Measurements from ENCODE around the gene CXCL5.

DNA sequence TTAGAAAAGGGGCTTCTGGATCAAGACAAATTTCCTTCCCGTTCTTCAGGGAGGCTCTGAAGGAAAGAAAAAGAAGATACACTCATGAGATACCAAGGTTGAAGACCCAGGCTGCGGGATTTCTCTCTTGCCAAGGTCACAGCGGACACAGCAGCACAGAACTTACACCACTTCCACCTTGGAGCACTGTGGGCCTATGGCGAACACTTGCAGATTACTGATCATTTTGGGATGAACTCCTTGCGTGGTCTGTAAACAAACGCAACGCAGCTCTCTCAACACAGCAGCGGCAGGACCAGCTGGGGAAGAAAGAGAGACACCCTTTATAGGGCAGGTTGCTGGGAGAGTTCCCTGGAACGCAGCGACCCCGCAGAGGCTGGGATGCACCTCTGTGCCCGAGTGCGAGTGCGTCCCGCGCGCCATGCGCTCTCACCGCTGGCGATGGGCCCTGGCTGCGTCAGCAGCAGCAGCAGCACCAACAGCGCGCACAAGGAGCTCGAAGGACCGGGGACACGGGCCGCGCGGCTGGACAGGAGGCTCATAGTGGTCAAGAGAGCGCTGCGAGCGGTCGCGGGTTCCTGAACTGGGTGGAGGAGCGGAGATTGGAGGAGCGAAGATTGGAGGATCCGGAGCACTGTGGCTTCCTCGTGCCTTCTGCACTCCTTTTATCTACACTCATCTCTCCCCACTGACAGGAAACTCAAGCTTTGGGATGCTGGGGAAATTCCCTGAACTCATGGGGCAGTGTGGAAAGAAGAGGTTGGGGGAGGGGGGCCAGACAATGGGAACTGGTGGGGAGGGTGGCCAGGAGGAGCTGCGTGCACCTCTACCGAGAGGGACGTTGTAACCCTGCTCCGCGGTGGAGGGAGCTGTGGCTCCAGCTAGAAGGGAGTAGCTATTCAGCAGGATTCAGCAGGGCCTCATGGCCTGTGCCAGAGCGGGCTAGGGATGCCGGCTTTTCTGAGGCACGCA lies at the start of gene CXCL5:
- TF ChIP-seq YY1 (IDR thresholded peaks at IDR 0.05; ENCODE audit: insufficient read depth, insufficient read length) (no peak), ZNF274 (IDR thresholded peaks at IDR 0.05; ENCODE audit: low read depth, low read length) (no peak), SUZ12 (IDR thresholded peaks at IDR 0.05; ENCODE audit: extremely low read depth, insufficient read depth, insufficient read length) (no peak)

Data from NT2/D1 (cell line).